Astrocyte (in vitro differentiated cells and primary cell): Measurements from ENCODE around the gene ADCY5. TPM values are rescaled to one million over a fixed set of nuclear protein-coding genes. Genes with fewer than 3 reads are reported as not detected.

Experiments
- DNase-seq: peaks from one replicate; pipeline ENCODE4 v3.0.0-alpha.2; 2010; ENCODE audit warnings: low read depth
- FAIRE-seq: peaks from 2 replicates; lab custom pipeline; 2011; peaks lifted over from hg19 to GRCh38; lab: Jason Lieb, UNC
- H2AFZ ChIP-seq: 2 replicates; pipeline ENCODE4 v1.6.0; 2012; ENCODE audit warnings: low read depth, low read length, inconsistent platforms
- H3K27ac ChIP-seq: 2 replicates; pipeline ENCODE4 v1.5.1; 2011; ENCODE audit warnings: low read depth, low read length, inconsistent platforms
- H3K27me3 ChIP-seq: 2 replicates; pipeline ENCODE4 v1.6.0; 2011; ENCODE audit warnings: low read length, inconsistent platforms; ENCODE audit not compliant: insufficient read depth
- H3K36me3 ChIP-seq: 2 replicates; pipeline ENCODE4 v1.5.1; 2011; ENCODE audit warnings: low read length, inconsistent platforms; ENCODE audit not compliant: insufficient read depth
- H3K4me1 ChIP-seq: 2 replicates; pipeline ENCODE4 v1.5.1; 2011; ENCODE audit warnings: low read length, inconsistent platforms; ENCODE audit not compliant: insufficient read depth
- H3K4me2 ChIP-seq: 2 replicates; pipeline ENCODE4 v1.6.0; 2012; ENCODE audit warnings: low read length, inconsistent platforms
- H3K4me3 ChIP-seq: 2 replicates; pipeline ENCODE4 v1.5.1; 2011; ENCODE audit warnings: low read depth, mild to moderate bottlenecking, low read length, inconsistent platforms; ENCODE audit not compliant: insufficient read depth
- H3K79me2 ChIP-seq: 2 replicates; pipeline ENCODE4 v1.6.0; 2012; ENCODE audit warnings: mild to moderate bottlenecking, low read length, inconsistent platforms; ENCODE audit not compliant: insufficient read depth
- H3K9ac ChIP-seq: 2 replicates; pipeline ENCODE4 v1.6.0; 2012; ENCODE audit warnings: mild to moderate bottlenecking, low read length, inconsistent platforms
- H3K9me3 ChIP-seq: 2 replicates; pipeline ENCODE4 v1.5.1; 2012; ENCODE audit warnings: low read depth, mild to moderate bottlenecking, low read length, inconsistent platforms; ENCODE audit not compliant: insufficient read depth
- H4K20me1 ChIP-seq: 2 replicates; pipeline ENCODE4 v1.6.0; 2012; ENCODE audit warnings: low read length, inconsistent platforms; ENCODE audit not compliant: insufficient read depth
- H3K27ac Mint-ChIP-seq: one replicate; pipeline ENCODE4 v1.8.0; 2021; ENCODE audit warnings: mild to moderate bottlenecking, mixed read lengths; ENCODE audit not compliant: unreplicated experiment
- H3K27me3 Mint-ChIP-seq: one replicate; pipeline ENCODE4 v1.8.0; 2021; ENCODE audit warnings: low read depth, mixed read lengths; ENCODE audit not compliant: unreplicated experiment
- H3K36me3 Mint-ChIP-seq: one replicate; pipeline ENCODE4 v1.8.0; 2021; ENCODE audit warnings: low read depth, mixed read lengths; ENCODE audit not compliant: unreplicated experiment
- H3K4me1 Mint-ChIP-seq: one replicate; pipeline ENCODE4 v1.8.0; 2021; ENCODE audit warnings: low read depth, mixed read lengths; ENCODE audit not compliant: unreplicated experiment
- H3K4me3 Mint-ChIP-seq: one replicate; pipeline ENCODE4 v1.8.0; 2021; ENCODE audit warnings: mild to moderate bottlenecking, moderate library complexity, mixed read lengths; ENCODE audit not compliant: unreplicated experiment
- H3K9me3 Mint-ChIP-seq: one replicate; pipeline ENCODE4 v1.8.0; 2021; ENCODE audit warnings: mild to moderate bottlenecking, mixed read lengths; ENCODE audit not compliant: unreplicated experiment
- CTCF ChIP-seq: IDR thresholded peaks from 2 replicates; pipeline ENCODE4 v1.5.1; 2011; ENCODE audit warnings: low read depth, mild to moderate bottlenecking, inconsistent platforms, low read length, moderate library complexity; ENCODE audit not compliant: insufficient read depth
- EZH2 ChIP-seq: IDR thresholded peaks from 2 replicates; pipeline ENCODE4 v1.6.1; 2012; ENCODE audit warnings: mild to moderate bottlenecking, low read length, inconsistent platforms; ENCODE audit not compliant: insufficient read depth
- total RNA-seq: library from RNA; stranded (reverse); gene quantifications from 2 replicates; pipeline ENCODE4 v1.2.1, GENCODE V29; 2021

The ADCY5 gene
- total RNA-seq, 1 donor from 2014 or later, result 1.2 TPM

- Histone ChIP-seq H2AFZ (no peak overlapping the region), H4K20me1 (no peaks in the 10 kb centered on the region), H3K4me3 (no peak overlapping the region), H3K4me2 (no peak overlapping the region), H3K9me3 (no peaks in the 10 kb centered on the region), H3K4me1 (no peaks in the 10 kb centered on the region), H3K79me2 (no peaks in the 10 kb centered on the region), H3K27ac (no peak overlapping the region), H3K36me3 (no peaks in the 10 kb centered on the region), H3K9ac (no peak overlapping the region), H3K27me3 (peaks cover 16% of the 10 kb centered on the region)
- Mint-ChIP-seq H3K4me3 (no peak overlapping the region), H3K4me1 (no peaks in the 10 kb centered on the region), H3K36me3 (no peaks in the 10 kb centered on the region), H3K27ac (no peak overlapping the region), H3K9me3 (no peaks in the 10 kb centered on the region), H3K27me3 (peaks cover 67% of the 10 kb centered on the region)
- TF ChIP-seq CTCF (no peak), EZH2 (no peak)
- FAIRE-seq, result no peak
- DNase-seq, result no peak
Observed at GRCh38 chr3:123481722-123482457, 33.0 kb upstream of the ADCY5 start.

- H3K4me1 Mint-ChIP-seq, result no peaks in the 10 kb centered on the region
- TF ChIP-seq EZH2 (no peak), CTCF (no peak)
- H4K20me1 ChIP-seq, result no peaks in the 10 kb centered on the region
- H3K27me3 Mint-ChIP-seq, result peaks cover 64% of the 10 kb centered on the region
- no peak overlapping the region for H3K9ac ChIP-seq
- H3K9me3 ChIP-seq, result no peaks in the 10 kb centered on the region
- H3K4me3 Mint-ChIP-seq, result no peak overlapping the region
- no peaks in the 10 kb centered on the region for H3K4me1 ChIP-seq
- no peak overlapping the region for H3K27ac Mint-ChIP-seq
- no peak overlapping the region for H2AFZ ChIP-seq
- no peaks in the 10 kb centered on the region for H3K36me3 ChIP-seq
- H3K27me3 ChIP-seq, result peaks cover 16% of the 10 kb centered on the region
- no peak overlapping the region for H3K4me3 ChIP-seq
- no peak overlapping the region for H3K27ac ChIP-seq
- H3K79me2 ChIP-seq, result no peaks in the 10 kb centered on the region
- no peak for FAIRE-seq
- no peaks in the 10 kb centered on the region for H3K36me3 Mint-ChIP-seq
- H3K9me3 Mint-ChIP-seq, result no peaks in the 10 kb centered on the region
- DNase-seq, result no peak
- H3K4me2 ChIP-seq, result no peak overlapping the region
Observed at GRCh38 chr3:123481071-123481470, 32.2 kb upstream of the ADCY5 start.

DNA sequence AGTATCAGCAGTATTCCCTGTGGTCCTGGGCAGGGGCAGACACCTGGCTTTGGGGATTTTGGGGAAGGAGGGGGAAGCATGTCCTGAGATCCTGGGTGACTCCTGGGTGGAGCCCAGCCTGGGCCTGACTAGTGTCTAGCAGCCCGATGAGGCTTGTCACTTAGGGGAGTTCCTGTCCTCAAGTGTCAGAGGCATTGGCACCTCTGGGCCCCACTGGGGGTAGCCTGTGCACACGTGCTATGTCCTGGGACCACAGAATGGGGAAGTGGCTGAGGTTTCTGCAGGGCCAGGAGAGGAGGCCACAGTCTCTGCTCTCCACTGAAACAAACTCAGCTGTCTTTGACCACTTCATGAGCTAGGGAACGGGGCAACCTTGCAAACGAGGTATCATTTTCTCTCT is 31.5 kb upstream of the ADCY5 start:
- H3K9ac ChIP-seq, result no peak overlapping the region
- Mint-ChIP-seq H3K4me1 (no peaks in the 10 kb centered on the region), H3K27me3 (peaks cover 60% of the 10 kb centered on the region), H3K36me3 (no peaks in the 10 kb centered on the region), H3K9me3 (no peaks in the 10 kb centered on the region), H3K27ac (no peak overlapping the region), H3K4me3 (no peak overlapping the region)
- no peaks in the 10 kb centered on the region for H4K20me1 ChIP-seq
- no peaks in the 10 kb centered on the region for H3K4me1 ChIP-seq
- TF ChIP-seq EZH2 (no peak), CTCF (no peak)
- H3K79me2 ChIP-seq, result no peaks in the 10 kb centered on the region
- FAIRE-seq, result no peak
- no peak overlapping the region for H2AFZ ChIP-seq
- no peak overlapping the region for H3K4me3 ChIP-seq
- no peak for DNase-seq
- peaks cover 16% of the 10 kb centered on the region for H3K27me3 ChIP-seq
- H3K27ac ChIP-seq, result no peak overlapping the region
- no peaks in the 10 kb centered on the region for H3K36me3 ChIP-seq
- H3K9me3 ChIP-seq, result no peaks in the 10 kb centered on the region
- H3K4me2 ChIP-seq, result no peak overlapping the region
